ENCODE data around the gene TBX4. TPM values are rescaled to one million over a fixed set of nuclear protein-coding genes. Genes with fewer than 3 reads are reported as not detected.

TBX4 gene
- total RNA-seq, 3 donors from 2014 or later = not detected

- ATAC-seq = no peak
These were observed 44.9 kb downstream of the TBX4 start for GRCh38 chr17:61496957-61497653.

GRCh38 chr17:61498042-61498994 lies 46.1 kb downstream of the TBX4 start:
- Histone ChIP-seq H3K9me3 (no peaks in the 10 kb centered on the region), H3K4me1 (ENCODE audit: low read depth) (peaks cover 3% of the 10 kb centered on the region), H3K36me3 (ENCODE audit: low read depth) (no peaks in the 10 kb centered on the region), H3K4me3 (no peak overlapping the region)
- intact Hi-C loops (cut with DNase I, micrococcal nuclease) = no loop called here
- DNase-seq = no peak
- no peak for TF ChIP-seq CTCF (IDR thresholded peaks at IDR 0.05)
- ATAC-seq = no peak

More at GRCh38 chr17:61496957-61497653, 44.9 kb downstream of the TBX4 start:
- Histone ChIP-seq H3K9me3 (no peaks in the 10 kb centered on the region), H3K36me3 (ENCODE audit: low read depth) (no peaks in the 10 kb centered on the region), H3K4me1 (ENCODE audit: low read depth) (peaks cover 3% of the 10 kb centered on the region), H3K4me3 (no peak overlapping the region)
- DNase-seq = no peak
- intact Hi-C loops (cut with DNase I, micrococcal nuclease) = no loop called here
- no peak for TF ChIP-seq CTCF (IDR thresholded peaks at IDR 0.05)

GRCh38 chr17:61499632-61500031 lies 47.4 kb downstream of the TBX4 start:
- Histone ChIP-seq H3K4me3 (no peak overlapping the region), H3K36me3 (ENCODE audit: low read depth) (no peaks in the 10 kb centered on the region), H3K4me1 (ENCODE audit: low read depth) (peaks cover 1% of the 10 kb centered on the region), H3K9me3 (no peaks in the 10 kb centered on the region)
- no peak for DNase-seq
- intact Hi-C loops (cut with DNase I, micrococcal nuclease) = no loop called here
- ATAC-seq = no peak
- TF ChIP-seq CTCF (IDR thresholded peaks at IDR 0.05) = no peak

- ATAC-seq = no peak
- intact Hi-C loops (cut with DNase I, micrococcal nuclease) = no loop called here
- H3K9me3 ChIP-seq = no peaks in the 10 kb centered on the region
- H3K4me3 ChIP-seq = no peak overlapping the region
- no peak for DNase-seq
- no peaks in the 10 kb centered on the region for H3K4me1 ChIP-seq (ENCODE audit: low read depth)
- TF ChIP-seq CTCF (IDR thresholded peaks at IDR 0.05) = no peak
- no peaks in the 10 kb centered on the region for H3K36me3 ChIP-seq (ENCODE audit: low read depth)
These were observed 48.1 kb downstream of the TBX4 start for GRCh38 chr17:61500287-61500686.

GRCh38 chr17:61502292-61502691 lies 50.1 kb downstream of the TBX4 start:
- TF ChIP-seq CTCF (IDR thresholded peaks at IDR 0.05) = no peak
- Histone ChIP-seq H3K4me3 (no peak overlapping the region), H3K4me1 (ENCODE audit: low read depth) (no peaks in the 10 kb centered on the region), H3K9me3 (no peaks in the 10 kb centered on the region), H3K36me3 (ENCODE audit: low read depth) (no peaks in the 10 kb centered on the region)
- intact Hi-C loops (cut with DNase I, micrococcal nuclease) = no loop called here
- DNase-seq = no peak
- ATAC-seq = no peak
